ENCODE measurements around the gene NRG2.
A peak's percentile ranks its signal among the peaks of the same experiment; 100 is the strongest.

The NRG2 gene

GRCh38 chr5:139809331-139809810 lies 233.7 kb downstream of the NRG2 start:
- TF ChIP-seq CTCF (IDR thresholded peaks at IDR 0.05; ENCODE audit: insufficient read depth, low read depth, low read length, missing control alignments) = no peak
- DNase-seq (ENCODE audit: low read depth) = no peak
- H3K4me3 ChIP-seq (ENCODE audit: low read depth, low read length) = no peak overlapping the region

- H3K4me3 ChIP-seq (ENCODE audit: low read depth, low read length) = no peak overlapping the region
- TF ChIP-seq CTCF (IDR thresholded peaks at IDR 0.05; ENCODE audit: insufficient read depth, low read depth, low read length, missing control alignments) = no peak
- peak; percentile 48 for DNase-seq (ENCODE audit: low read depth)
These were observed 234.4 kb downstream of the NRG2 start for GRCh38 chr5:139808481-139809330.

- no peak overlapping the region for H3K4me3 ChIP-seq (ENCODE audit: low read depth, low read length)
- TF ChIP-seq CTCF (IDR thresholded peaks at IDR 0.05; ENCODE audit: insufficient read depth, low read depth, low read length, missing control alignments) = no peak
- no peak for DNase-seq (ENCODE audit: low read depth)
These were observed 235.5 kb downstream of the NRG2 start for GRCh38 chr5:139807647-139808030.

GRCh38 chr5:139806726-139807646 lies 236.1 kb downstream of the NRG2 start:
- no peak overlapping the region for H3K4me3 ChIP-seq (ENCODE audit: low read depth, low read length)
- TF ChIP-seq CTCF (IDR thresholded peaks at IDR 0.05; ENCODE audit: insufficient read depth, low read depth, low read length, missing control alignments) = no peak
- no peak for DNase-seq (ENCODE audit: low read depth)

- H3K4me3 ChIP-seq (ENCODE audit: low read depth, low read length) = no peak overlapping the region
- DNase-seq (ENCODE audit: low read depth) = no peak
- TF ChIP-seq CTCF (IDR thresholded peaks at IDR 0.05; ENCODE audit: insufficient read depth, low read depth, low read length, missing control alignments) = no peak
These were observed 237.0 kb downstream of the NRG2 start for GRCh38 chr5:139806111-139806510.

GRCh38 chr5:139805545-139805944 lies 237.6 kb downstream of the NRG2 start:
- no peak overlapping the region for H3K4me3 ChIP-seq (ENCODE audit: low read depth, low read length)
- no peak for TF ChIP-seq CTCF (IDR thresholded peaks at IDR 0.05; ENCODE audit: insufficient read depth, low read depth, low read length, missing control alignments)
- no peak for DNase-seq (ENCODE audit: low read depth)

Measured in GM12865 (cell line).